GM06990 (cell line): ENCODE measurements around the gene NPAS2.

Source experiments
- DNase-seq: peaks from one replicate; pipeline ENCODE4 v3.0.0-alpha.2; 2011; ENCODE audit not compliant: insufficient read length; ENCODE audit errors: extremely low read depth
- H3K27me3 ChIP-seq: replicated peaks from 2 replicates; pipeline ENCODE4 v1.6.0; 2011; ENCODE audit warnings: low read length; ENCODE audit not compliant: control insufficient read depth, insufficient read depth
- H3K36me3 ChIP-seq: 2 replicates; pipeline ENCODE4 v1.5.1; 2011; ENCODE audit warnings: low read length; ENCODE audit not compliant: control insufficient read depth, insufficient read depth
- H3K4me3 ChIP-seq: replicated peaks from 2 replicates; pipeline ENCODE4 v1.5.1; 2011; ENCODE audit warnings: low read depth, mild to moderate bottlenecking, control low read depth, low read length
- TF ChIP-seq, protein P1 (sequence below): IDR thresholded peaks from 2 replicates; pipeline ENCODE4 v1.5.1; 2011; ENCODE audit warnings: low read length, control low read depth, mild to moderate bottlenecking, inconsistent platforms; ENCODE audit not compliant: insufficient read depth, poor library complexity, severe bottlenecking

Gene NPAS2

GRCh38 chr2:100875516-100876230 lies 55.7 kb downstream of the NPAS2 start:
- no peak for DNase-seq
- H3K4me3 ChIP-seq: no peak overlapping the region
- TF ChIP-seq, protein P1, sequence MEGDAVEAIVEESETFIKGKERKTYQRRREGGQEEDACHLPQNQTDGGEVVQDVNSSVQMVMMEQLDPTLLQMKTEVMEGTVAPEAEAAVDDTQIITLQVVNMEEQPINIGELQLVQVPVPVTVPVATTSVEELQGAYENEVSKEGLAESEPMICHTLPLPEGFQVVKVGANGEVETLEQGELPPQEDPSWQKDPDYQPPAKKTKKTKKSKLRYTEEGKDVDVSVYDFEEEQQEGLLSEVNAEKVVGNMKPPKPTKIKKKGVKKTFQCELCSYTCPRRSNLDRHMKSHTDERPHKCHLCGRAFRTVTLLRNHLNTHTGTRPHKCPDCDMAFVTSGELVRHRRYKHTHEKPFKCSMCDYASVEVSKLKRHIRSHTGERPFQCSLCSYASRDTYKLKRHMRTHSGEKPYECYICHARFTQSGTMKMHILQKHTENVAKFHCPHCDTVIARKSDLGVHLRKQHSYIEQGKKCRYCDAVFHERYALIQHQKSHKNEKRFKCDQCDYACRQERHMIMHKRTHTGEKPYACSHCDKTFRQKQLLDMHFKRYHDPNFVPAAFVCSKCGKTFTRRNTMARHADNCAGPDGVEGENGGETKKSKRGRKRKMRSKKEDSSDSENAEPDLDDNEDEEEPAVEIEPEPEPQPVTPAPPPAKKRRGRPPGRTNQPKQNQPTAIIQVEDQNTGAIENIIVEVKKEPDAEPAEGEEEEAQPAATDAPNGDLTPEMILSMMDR: no peak
- no peaks in the 10 kb centered on the region for H3K27me3 ChIP-seq
- no peaks in the 10 kb centered on the region for H3K36me3 ChIP-seq

DNA sequence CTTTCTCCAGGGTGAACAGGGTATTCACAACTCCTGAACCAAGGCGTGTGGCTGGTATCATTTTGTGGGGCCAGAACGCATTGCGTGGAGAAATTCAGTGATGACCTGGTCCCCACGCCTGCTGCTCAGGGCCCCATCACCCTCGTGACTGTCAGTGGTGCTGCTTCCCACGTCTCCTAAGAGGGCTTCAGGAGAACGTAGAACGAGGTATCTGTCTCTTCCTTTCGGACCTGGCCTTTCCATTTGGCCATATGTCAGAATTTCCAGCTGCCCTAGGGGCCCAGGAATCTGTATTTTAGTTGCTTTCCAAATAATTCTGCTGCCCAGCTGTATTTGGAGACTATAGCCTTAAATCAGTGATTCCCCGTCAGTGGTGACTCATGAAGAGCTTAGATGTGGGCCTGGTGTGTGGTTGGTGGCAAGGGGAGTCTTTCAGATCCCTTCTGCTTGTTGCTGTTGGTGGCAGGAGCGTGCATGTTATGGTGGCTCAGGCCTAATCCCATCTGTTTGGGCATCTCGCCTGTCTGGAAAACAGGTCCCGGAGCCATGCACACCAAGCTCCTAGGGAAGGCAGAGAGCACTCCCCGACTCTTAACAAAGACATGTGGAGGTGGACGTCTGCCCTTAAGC lies 56.4 kb downstream of the NPAS2 start:
- Histone ChIP-seq H3K27me3 (no peaks in the 10 kb centered on the region), H3K4me3 (no peak overlapping the region)
- TF ChIP-seq, protein P1: no peak

GRCh38 chr2:100877555-100877954 lies 57.6 kb downstream of the NPAS2 start:
- H3K4me3 ChIP-seq: no peak overlapping the region
- TF ChIP-seq, protein P1: no peak
- H3K27me3 ChIP-seq: no peaks in the 10 kb centered on the region
- DNase-seq: no peak
- H3K36me3 ChIP-seq: no peaks in the 10 kb centered on the region

More for the DNA sequence above, 56.4 kb downstream of the NPAS2 start:
- no peak for DNase-seq
- H3K36me3 ChIP-seq: no peaks in the 10 kb centered on the region

GRCh38 chr2:100878000-100878791 lies 58.3 kb downstream of the NPAS2 start:
- no peak overlapping the region for H3K4me3 ChIP-seq
- no peaks in the 10 kb centered on the region for H3K36me3 ChIP-seq
- H3K27me3 ChIP-seq: no peaks in the 10 kb centered on the region
- TF ChIP-seq, protein P1: no peak
- no peak for DNase-seq

- DNase-seq: no peak
- no peaks in the 10 kb centered on the region for H3K36me3 ChIP-seq
- TF ChIP-seq, protein P1: no peak
- no peak overlapping the region for H3K4me3 ChIP-seq
- H3K27me3 ChIP-seq: no peaks in the 10 kb centered on the region
Measured at GRCh38 chr2:100879296-100879695, 59.4 kb downstream of the NPAS2 start.
